Lower leg skin (tissue), 3 donors: ENCODE results near the gene ATP6V1G2.

Experiments used
- POLR2A ChIP-seq, 2 donors: fragments of 450-650 bp; IDR thresholded peaks; one replicate each; pipeline ENCODE4 v1.6.1; 2016 to 2017; ENCODE audit warnings: antibody characterized with exemption in 2 of 2, mild to moderate bottlenecking in 1 of 2, moderate library complexity in 1 of 2
- TF ChIP-seq, protein P1 (sequence below), 3 donors: fragments of 450-650 bp; IDR thresholded peaks; one replicate each; pipeline ENCODE4 v1.5.1; 2016; ENCODE audit warnings: antibody characterized with exemption in 3 of 3, mild to moderate bottlenecking in 3 of 3, moderate library complexity in 2 of 3

DNA sequence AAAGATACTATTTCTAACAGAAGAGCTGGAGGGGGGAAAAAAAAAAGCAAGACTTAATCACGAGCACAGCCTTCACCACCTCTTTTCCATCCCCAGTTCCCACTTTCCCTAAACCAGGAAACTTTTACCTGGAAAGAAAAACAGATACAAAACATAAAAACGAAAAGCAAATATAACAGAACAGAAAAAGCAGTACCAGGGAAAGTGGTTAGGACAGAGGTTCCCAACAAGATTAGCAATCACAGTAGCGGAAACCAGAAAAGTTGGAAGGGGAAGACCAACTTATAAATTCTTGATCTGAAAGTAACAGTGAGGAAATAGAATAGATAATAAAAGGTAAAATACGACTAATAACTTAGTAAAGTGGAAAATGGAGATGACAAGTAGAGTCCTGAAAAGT lies 5.8 kb downstream of the ATP6V1G2 start:
- TF ChIP-seq, protein P1, sequence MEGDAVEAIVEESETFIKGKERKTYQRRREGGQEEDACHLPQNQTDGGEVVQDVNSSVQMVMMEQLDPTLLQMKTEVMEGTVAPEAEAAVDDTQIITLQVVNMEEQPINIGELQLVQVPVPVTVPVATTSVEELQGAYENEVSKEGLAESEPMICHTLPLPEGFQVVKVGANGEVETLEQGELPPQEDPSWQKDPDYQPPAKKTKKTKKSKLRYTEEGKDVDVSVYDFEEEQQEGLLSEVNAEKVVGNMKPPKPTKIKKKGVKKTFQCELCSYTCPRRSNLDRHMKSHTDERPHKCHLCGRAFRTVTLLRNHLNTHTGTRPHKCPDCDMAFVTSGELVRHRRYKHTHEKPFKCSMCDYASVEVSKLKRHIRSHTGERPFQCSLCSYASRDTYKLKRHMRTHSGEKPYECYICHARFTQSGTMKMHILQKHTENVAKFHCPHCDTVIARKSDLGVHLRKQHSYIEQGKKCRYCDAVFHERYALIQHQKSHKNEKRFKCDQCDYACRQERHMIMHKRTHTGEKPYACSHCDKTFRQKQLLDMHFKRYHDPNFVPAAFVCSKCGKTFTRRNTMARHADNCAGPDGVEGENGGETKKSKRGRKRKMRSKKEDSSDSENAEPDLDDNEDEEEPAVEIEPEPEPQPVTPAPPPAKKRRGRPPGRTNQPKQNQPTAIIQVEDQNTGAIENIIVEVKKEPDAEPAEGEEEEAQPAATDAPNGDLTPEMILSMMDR (IDR thresholded peaks at IDR 0.05) = no peak
- TF ChIP-seq POLR2A (IDR thresholded peaks at IDR 0.05) = no peak
